Fibroblast of mammary gland (primary cell): Measurements from ENCODE around the gene FCN1.

Experiments used
- DNase-seq: peaks from one replicate; pipeline ENCODE4 v3.0.0-alpha.2; 2010; ENCODE audit warnings: low read depth
- H3K4me3 ChIP-seq: 2 replicates; pipeline ENCODE4 v1.5.1; 2011; ENCODE audit warnings: low read depth, mild to moderate bottlenecking, low read length, moderate library complexity; ENCODE audit not compliant: control insufficient read depth
- TF ChIP-seq, protein P1 (sequence below): conservative IDR thresholded peaks from 2 replicates; pipeline ENCODE4 v1.5.1; 2011; ENCODE audit warnings: low read depth, low read length, inconsistent platforms; ENCODE audit not compliant: control insufficient read depth, insufficient read depth

FCN1 gene

DNA sequence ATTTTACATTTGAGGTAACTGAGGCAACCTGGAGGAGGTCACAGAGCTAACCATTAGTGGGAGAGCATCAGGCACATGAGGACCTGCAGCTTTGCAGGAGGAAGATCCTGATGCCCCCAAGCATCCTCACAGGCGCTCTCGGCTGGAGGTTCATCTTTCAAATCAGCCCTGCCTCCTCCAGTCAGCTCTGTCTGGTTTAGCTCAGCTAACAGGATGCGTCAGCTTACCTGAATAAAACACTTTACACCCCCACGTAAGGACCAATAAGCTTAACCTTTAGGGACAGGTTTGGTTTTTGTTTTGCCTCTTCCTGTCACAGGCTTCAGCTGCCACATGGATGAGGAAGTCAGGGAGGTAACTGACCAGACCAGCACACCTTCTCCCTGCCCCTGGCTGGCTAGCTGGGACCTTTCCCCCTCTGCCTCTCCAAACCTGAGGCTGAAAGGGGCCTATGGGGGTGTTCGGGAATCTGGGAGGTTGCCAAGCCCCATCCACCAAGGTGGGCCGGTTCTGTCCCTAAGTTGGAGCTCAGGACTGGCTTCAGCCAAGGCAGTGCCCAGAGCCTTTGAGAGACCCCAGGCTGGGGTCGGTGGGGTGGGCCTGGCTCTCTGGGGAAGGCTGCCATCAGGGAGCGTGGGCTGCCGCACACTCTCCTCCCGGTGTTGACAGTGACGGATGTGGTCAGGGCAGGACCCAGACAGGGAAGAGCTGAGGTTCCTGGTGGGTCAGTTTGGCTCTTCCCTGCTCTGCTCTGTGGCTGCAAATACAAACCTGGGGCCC, 20.0 kb upstream of the FCN1 start:
- H3K4me3 ChIP-seq: no peak overlapping the region
- no peak for DNase-seq
- TF ChIP-seq, protein P1, sequence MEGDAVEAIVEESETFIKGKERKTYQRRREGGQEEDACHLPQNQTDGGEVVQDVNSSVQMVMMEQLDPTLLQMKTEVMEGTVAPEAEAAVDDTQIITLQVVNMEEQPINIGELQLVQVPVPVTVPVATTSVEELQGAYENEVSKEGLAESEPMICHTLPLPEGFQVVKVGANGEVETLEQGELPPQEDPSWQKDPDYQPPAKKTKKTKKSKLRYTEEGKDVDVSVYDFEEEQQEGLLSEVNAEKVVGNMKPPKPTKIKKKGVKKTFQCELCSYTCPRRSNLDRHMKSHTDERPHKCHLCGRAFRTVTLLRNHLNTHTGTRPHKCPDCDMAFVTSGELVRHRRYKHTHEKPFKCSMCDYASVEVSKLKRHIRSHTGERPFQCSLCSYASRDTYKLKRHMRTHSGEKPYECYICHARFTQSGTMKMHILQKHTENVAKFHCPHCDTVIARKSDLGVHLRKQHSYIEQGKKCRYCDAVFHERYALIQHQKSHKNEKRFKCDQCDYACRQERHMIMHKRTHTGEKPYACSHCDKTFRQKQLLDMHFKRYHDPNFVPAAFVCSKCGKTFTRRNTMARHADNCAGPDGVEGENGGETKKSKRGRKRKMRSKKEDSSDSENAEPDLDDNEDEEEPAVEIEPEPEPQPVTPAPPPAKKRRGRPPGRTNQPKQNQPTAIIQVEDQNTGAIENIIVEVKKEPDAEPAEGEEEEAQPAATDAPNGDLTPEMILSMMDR: no peak

DNA sequence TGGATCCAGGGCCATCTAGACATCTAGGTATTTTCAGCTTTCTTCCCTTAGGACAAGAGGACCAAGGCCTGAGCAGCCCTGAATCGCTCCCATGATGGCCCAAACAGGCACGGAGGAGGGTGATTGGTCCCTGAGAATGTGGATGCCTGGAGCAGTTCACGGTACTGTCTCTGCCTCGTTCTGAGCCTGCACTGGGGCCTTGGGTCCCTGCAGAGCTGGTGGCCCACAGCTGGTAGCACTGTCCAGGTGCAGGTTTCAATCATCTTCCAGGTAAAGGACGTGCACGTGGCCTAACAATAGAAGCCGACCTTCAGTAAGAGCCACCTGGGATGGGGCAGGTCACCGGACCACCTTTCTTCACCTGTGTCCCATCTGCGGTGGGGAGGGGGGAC, 19.4 kb upstream of the FCN1 start:
- TF ChIP-seq, protein P1: no peak
- no peak for DNase-seq
- no peak overlapping the region for H3K4me3 ChIP-seq

DNA sequence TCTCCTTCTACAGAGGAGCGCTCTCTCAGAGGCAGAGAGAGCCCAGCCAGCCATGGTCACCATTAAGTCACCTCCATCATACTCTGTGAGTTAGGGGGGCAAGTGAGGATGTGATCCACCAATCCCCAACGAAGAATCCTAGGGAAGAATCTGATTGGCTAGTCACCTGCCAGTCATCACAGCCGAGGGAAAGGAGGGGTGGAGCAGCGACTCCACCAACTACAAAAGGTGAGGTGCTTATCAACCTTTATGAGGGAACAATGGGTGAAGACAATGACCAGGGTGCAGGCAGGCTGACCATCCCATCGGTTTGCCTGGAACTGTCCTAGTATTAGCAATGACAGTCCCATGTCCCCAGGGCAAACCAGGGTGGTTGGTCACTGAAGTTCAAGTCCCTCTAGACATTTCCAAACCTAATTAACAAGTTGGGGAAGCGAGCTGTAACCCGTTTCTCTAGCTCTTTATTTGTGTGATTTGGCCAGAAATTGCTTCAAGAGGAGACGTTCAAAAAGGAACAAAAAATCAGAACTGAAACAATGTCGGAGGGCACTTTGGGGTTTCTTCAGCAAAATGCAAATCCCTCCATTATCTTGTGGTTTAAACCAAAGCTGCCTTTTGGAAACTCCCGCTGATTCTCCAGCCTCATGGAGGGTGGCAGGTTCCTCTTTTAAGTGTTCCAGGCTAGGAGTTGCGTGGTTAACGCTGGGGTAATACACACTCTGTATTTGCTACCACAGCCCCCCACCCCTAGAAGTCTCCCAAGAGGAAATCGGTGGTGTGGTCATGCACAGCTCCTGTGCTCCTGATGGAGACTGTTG, 18.8 kb upstream of the FCN1 start:
- TF ChIP-seq, protein P1: no peak
- DNase-seq: no peak
- no peak overlapping the region for H3K4me3 ChIP-seq

DNA sequence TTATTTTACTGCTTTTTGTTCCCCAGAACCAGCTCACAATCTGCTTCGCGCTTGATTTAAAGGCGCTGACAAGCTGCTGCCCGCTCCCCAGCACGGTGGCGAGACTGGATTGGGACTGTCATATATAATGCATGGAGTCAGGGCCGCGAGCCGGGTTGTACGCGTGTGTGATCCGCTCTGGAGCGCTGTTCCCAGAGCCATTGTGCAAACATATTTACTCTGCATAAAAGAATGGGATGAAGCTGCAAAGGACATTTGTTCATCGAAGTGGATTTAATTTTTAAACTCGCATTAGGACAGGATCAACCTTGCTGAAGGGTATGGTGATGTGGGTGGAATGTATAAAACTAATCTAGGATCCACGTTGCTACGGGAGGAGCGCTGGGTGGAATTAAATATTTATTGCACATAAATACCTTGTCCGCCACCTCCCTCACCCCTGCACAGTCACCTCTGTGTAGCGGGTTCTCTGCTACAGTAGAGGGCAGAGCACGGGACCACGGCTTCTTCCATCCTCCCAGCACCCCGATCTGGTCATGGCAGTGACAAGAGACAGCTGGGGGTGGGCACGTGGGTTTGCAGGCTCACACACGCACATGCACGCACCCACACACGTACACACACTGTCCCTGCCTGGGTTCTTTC, 18.1 kb upstream of the FCN1 start:
- TF ChIP-seq, protein P1: no peak
- H3K4me3 ChIP-seq: no peak overlapping the region
- no peak for DNase-seq

DNA sequence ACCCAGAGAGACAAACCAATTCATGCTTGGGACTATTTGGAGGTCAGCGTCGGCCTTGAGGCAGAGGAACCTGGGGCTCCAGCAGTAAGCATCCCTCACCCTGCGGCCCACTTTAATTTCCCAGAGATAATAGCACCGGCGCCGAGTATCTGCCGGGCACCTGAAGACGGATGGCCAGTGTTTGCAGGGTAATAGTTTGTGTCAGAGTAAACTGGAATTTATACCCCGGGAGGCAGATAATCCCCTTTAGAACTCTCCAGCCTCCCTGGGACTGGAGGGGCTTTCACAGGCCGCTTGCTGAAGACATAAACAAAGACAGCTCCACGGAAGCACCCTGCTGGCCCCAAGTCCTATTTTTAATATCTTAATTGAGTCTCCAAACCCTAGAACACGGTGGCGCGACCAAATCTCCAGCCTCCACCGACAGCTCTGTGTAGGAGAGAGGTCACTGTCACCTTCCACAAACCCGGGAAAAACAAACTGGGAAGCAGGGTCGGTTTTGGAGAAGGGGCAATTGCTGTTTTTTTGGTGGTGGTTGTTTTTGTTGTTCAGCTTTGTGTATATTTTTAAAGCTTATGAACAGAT, 17.4 kb upstream of the FCN1 start:
- DNase-seq: no peak
- TF ChIP-seq, protein P1: no peak
- H3K4me3 ChIP-seq: no peak overlapping the region

DNA sequence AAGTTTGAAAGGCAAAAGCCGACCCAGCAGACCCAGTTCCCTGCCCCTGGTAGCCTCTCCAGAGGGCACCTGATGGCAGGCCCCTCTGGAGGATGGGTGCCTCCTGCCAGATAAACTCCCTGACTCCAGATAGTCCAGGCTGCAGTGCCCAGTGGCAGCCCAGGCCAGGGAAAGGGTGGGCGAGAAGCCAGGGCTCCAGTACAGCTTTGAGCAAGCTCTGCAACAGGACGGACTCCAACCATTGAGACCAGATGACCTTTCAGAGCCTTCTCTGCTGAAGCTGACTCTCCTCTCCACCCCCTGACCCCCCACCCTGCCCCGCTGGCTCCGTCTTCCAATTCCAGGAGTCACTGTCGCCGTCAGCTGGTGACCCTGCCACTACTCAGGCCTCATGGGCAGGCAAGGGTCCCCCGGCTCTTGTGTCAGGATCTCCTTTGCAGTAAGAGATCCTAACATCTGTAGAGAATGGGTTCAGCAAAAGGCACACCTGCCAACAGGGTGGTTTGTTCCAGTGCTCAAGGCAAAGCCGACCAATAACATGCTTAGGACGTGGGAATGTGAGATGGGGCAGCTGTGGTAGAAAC, 15.5 kb upstream of the FCN1 start:
- no peak overlapping the region for H3K4me3 ChIP-seq
- no peak for DNase-seq
- TF ChIP-seq, protein P1: no peak
